ENCODE measurements around the gene NUDT4.

- TF ChIP-seq CTCF (IDR thresholded peaks at IDR 0.05) (no peak), EP300 (IDR thresholded peaks at IDR 0.05) (no peak)
Measured at GRCh38 chr12:93373961-93374656, 3.6 kb upstream of the NUDT4 start.

All from tibial nerve (tissue), 4 donors.